HG03196 (cell line): ENCODE measurements around the gene INPP5K.
"Not testable (repeated sequence)": the region's sequence is repeated elsewhere in the genome, so short reads cannot be mapped to it uniquely, and the experiment has no call there.

Experiments used
- ATAC-seq: cut with Tn5 transposase; IDR thresholded peaks from one replicate; pipeline ENCODE4 v1.9.1; 2021; ENCODE audit not compliant: unreplicated experiment

The INPP5K gene

DNA sequence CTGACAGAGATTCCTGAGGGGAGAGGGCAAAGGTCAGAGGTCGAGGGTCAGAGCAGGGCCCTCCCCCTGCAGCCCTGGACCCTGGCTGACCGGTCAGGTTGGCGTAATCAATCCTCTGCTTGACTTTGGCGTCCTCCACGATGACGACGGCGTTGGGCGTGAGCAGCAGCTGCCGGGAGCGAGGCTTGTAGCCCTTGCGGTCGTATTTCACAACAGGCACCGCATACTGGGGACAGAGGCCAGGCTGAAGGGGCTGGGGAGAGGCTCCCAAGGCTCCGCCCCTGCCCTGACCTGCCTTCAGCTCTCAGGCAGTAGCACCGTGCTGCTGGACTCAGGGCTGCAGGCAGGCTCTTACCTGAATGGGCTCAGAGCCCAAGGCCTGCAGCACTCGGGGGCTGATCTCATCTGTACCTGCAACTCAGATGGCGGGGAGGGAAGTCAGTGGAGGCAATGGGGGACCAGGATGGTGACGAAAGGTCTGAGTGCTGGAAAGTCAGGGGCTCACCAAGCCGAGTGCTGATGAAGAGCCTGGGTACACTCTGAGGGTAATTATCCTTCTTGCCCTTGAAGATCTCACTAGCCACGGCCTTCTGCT, 48.4 kb downstream of the INPP5K start:
- ATAC-seq, result no peak

DNA sequence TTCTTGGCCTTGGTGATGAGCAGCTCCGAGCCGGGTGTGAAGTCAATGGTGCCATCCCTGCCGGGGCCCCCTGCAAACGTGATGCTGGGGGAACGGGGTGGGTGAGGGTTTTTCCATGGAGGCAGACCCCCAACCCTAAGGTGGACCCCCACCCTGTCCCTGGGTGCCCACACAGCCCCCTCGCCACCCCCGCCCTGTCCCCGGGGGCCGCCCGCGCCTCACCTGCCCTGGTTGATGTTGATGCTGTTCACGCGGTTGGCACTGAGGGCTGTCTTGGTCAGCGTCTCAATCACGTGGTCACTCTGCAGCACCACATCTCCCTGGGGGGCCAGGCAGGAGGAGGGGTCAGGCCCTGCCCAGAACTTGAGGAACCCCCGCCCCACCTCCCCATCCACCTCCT, 49.2 kb downstream of the INPP5K start:
- no peak for ATAC-seq

DNA sequence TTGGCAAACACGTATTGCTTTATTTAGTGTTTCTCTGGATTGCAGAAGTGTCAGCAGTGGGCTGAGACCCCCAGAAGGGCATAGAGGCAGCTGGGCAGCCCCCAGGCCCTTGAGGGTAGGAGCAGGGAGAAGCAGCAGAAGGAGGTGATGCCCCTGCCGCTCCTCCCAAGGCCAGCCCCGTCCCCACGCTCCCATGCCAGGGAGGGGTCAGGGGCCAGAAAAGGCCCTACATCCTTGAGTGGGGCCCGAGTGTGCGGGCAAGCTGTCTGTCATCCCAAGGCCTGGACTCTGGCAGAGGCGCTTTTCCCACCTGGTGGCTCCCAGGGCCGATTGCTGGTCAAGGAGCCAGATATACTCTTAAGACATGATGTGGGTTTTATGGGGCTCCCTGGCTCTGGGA, 52.2 kb downstream of the INPP5K start:
- ATAC-seq, result no peak

DNA sequence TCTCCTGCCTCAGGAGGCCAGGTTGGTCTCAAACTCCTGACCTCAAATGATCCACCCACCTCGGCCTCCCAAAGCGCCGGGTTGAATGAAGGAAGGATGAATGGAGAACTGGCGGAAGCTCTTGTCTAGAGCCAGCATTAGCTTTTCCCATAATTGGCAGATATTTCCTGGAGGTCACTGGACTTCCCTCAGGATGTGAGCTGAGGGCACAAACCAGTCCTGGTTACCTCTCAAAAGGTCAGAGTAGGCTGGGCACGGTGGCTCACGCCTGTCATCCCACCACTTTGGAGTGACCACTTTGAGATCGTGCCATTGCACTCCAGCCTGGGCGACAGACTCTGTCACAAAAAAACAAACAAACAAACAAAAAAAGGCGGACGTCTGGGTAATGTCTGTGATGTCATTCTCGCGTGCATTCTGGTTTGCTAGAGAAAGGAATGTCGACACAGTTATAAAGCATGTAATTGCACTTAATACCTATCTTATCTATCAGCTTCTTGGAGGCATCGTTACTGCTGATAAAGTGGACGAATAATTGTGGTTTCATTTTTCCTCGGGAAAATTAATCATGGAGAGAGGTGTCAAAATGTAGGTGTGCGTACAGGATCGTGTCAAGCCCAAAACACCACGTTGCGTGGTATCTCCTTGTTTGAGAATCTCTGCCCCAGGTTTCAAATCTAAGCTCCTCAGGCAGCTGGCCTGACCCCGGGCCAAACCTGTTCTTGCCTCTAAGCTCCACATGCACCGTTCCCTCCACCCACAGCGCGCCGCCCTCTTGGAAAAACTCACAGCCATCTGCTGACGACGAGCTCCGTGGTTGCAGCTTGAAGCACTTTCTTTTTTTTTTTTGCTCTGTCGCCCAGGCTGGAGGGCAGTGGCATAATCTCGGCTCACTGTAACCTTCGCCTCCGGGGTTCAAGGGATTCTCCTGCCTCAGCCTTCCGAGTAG, 54.0 kb downstream of the INPP5K start:
- ATAC-seq, result no peak

DNA sequence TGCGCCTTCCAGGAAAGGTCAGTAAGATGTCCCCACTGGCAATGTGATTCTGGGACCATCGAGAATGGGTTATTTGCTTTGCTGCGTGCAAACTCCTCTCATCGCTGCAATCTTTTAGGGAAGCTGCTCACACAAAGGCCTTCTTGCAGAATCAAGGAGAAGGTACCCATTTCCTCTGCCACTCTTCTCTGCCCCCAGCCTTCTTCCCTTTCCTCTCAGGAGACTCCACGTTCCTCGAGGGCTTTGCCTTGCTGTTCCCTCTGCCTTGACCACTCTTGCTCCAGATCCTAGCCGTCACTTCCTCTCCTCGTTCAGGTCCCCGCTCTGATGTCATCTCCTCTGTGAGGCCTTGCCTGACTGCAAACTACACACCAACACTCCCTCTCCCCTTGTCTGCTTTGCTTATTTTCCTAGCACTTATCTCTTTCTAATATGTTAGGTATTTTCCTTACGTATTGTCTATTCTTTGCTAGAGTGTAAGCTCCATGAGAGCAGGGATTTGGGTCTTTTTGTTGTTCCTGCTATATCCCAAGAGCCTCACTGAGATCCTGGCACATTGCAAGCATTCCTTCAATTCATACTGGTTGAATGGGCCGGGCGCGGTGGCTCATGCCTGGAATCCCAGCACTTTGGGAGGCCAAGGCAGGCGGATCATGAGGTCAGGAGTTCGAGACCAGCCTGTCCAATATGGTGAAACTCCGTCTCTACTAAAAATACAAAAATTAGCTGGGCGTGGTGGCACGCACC, 55.0 kb downstream of the INPP5K start:
- ATAC-seq, result no peak

DNA sequence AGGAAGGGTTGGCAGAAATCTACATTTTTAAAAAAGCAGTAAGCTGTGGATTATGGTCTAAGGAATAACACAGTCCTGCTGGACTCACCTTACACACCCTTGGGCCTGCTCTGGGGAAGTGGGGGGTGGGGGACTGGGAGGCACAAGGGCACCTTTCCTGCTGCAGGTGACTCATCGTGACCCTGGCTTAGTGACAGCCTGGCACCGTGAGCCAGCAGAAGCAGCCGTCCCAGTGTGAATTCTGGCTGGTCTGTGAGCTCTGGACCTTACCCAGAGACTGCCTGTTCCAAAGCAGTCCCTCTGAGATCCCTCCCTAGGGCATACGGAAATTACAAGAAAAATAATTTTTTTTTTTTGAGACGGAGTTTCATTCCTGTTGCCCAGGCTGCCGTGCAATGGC, 56.2 kb downstream of the INPP5K start:
- ATAC-seq, result no peak

DNA sequence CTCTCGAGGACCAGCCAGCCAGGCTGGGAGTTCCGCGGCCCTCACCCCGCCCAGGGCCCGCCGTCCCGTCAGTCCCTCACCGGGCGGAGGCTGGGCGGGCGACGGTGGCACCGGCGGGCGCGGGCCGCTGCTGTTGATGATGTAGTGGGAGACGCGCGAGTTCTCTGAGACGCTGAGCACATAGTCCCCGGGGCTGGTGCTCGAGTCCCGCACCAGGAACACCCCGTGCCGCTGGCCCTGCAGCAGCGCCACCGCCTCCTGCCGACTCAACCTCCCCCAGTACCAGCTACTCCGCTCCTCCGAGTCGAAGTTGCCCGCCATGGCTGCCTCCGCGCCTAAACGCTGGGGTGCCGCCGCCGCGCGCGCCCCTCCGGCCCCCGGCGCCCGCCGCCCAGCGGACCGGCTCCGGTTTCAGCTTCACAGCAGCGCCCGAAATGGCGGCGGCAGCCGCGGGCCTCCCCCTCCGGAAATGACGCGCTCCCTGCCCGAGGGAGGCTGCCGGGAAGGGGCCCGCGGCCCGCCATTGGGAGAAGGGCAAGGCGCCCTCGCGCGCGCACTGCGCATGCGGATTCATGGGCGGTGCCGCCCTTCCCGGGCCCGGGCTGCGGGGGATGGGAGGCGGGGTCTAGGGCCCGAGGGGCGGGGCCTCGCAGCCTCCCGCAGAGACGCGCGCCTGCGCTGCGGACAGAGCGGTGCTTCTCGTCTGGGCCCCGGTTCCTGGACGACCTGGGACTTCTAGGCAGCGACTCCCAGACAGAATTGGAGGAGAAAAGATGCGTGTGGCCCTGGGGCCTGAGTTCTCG, 60.4 kb downstream of the INPP5K start, which contains the start of gene CRK:
CRK (minus strand) TSS at position 436 of the 803 bp plus-strand sequence; CDS start at position 321, 115 bp downstream.
- ATAC-seq, result peak; percentile 80

DNA sequence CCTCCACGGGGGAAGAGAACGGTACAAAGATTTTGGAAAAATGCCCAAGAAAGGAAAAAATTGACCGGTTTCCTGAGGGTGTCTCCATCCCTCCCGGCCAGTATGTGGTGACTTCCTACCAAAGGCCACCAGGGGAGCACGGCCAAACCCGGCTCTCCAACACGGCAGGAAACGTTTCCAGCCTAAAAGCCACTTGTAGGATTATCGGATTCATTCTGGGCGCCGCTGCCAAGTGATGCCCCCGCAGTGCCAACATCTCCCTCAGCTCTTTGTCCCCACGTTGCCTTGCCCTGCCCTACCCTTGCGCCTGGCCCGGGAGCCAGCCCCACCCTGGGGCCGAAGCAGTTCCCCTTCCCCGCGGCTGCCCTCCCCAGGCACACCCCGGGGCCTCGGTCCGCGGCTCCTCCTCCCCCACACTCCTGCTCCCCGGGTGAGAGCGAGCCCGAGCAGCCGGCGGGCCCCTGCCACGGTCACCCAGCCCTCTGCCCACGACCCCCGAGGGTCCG, 61.1 kb downstream of the INPP5K start:
- peak; percentile 40 for ATAC-seq

DNA sequence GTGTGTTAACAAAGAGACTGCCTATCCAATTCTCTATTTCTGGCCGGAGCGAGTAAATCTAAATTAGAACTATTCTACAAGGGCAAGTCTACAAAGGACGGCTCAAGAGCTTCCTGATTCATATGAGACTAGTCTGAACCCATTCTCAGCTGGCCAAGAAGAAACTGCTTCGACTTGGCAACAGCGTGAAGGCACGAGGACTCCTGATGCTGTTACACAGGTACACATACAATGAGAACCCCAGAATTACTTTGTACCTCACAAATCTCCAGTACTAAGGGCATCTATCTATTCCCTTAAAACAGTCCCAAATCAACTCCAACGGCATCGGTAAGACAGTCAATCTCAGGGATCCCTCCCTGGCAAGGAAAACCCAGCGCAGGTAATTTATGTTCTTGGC, 61.9 kb downstream of the INPP5K start:
- ATAC-seq, result no peak

DNA sequence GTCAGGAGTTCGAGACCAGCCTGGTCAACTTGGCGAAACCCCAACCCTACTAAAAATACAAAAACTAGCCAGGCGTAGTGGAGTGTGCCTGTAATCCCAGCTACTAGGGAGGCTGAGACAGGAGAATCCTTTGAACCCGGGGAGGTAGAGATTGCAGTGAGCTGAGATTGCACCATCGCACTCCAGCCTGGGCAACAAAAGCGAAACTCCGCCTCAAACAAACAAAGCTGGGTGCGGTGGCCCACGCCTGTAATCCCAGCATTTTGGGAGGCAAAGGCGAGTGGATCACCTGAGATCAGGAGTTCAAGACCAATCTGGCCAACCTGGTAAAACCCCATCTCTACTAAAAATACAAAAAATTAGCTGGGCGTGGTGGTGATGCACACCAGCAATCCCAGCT, 62.7 kb downstream of the INPP5K start:
- not testable (repeated sequence) for ATAC-seq

DNA sequence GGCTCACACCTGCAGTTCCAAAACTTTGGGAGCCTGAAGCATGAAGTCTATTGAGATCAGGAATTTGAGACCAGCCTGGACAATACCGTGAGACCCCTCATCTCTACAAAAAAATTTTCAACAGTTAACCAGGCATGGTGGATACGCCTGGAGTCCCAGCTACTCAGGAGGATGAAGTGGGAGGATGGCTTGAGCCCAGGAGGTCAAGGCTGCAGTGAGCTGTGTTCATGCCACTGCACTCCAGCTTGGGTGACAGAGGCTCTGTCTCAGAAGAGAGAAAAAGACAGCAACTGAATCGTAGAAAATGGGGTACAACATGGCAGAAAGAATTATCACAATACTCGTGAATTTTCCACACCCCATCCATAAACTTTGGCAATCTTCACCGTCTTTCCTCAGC, 63.6 kb downstream of the INPP5K start:
- ATAC-seq, result no peak

DNA sequence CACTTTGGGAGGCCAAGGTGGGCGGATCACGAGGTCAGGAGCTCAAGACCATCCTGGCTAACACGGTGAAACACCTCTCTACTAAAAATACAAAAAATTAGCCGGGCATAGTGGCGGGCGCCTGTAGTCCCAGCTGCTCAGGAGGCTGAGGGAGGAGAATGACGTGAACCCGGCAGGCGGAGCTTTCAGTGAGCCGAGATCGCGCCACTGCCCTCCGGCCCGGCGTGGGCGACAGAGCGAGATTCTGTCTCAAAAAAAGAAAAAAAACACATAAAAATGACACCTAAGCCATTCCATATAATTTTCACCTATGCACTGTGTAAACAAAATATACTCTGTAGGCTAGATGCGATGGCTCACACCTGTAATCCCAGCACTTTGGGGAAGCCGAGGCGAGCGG, 66.2 kb downstream of the INPP5K start:
- ATAC-seq, result not testable (repeated sequence)

DNA sequence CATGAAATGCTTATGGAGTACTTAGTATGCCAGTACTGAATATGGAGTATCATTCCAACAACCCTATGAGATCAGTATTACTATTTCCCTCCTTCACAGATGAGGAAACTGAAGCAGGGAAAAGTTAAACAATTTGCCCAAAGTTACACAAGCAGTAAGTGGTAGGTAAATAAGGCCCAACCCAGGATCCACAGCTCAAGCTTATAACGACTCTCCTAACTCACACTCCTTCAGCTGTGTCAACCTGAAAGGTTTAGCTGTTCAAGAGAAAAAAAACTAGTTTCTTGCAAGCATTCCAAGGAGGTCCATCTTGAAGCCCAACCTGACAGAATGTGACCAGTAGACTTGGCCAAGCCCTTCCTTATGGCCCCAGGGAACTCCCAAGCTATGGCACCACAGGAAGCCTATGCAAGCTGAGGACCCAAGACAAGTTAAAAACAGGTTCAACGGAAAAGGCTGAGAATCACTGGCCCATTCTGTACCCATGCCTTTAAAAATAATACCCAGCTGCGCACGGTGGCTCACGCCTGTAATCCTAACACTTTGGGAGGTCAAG, 66.9 kb downstream of the INPP5K start:
- ATAC-seq, result no peak

DNA sequence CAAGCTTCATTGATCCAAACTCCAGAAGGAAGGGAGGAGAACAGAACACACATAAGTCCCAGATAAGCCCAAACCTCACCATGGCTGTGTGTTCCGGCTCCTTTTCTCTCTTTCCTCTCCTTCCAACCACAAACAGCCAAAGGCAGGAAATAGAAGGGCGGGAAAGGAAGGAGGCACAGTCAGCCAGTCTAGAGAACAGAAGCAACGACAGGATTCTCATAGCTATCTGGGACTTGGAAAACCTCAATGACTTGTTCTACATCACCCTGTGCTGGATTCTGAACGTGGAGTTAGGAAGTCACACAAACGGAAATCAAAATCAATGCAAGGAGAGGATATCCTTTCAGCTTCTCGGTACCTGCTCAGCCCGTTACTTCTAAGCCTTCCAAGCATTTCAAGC, 69.4 kb downstream of the INPP5K start:
- ATAC-seq, result no peak

DNA sequence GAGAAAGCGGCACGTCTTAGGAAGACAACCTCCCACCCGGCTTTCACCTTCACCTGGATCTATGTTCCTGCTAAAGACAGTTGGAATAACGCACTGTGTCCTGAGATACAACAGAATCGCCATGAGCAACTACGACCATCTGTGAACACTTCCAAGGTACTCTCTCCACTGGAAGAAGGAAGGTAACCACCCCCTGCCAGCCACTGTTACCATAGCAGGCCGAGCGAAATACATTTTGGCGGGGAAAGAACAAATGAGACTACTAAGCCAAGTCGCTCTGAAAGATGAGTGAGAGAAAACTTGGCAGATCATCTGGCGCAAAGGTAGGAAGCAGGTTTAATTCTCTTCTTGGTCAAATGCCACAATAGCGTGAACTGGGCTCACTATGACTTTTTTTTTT, 70.2 kb downstream of the INPP5K start:
- no peak for ATAC-seq

DNA sequence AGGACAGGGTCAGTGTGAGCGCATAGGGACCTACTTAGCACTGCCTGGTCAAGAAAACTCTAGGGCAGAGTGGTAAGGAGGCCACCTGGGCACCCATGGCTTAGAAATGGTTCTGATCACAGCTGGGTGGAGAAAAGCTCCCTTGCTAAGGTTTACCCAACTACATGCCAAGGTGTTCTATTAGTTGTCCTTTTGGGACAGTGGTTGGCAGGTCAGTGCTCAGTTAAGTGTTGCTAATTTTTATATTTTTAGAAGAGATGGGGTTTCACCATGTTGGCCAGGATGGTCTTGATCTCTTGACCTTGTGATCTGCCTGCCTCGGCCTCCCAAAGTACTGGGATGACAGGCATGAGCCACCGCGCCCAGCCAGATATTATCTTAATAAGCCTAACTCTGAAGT, 70.7 kb downstream of the INPP5K start:
- not testable (repeated sequence) for ATAC-seq
